HG02970 (cell line): ENCODE measurements around the gene TNFAIP1.
A peak's percentile ranks its signal among the peaks of the same experiment; 100 is the strongest.

ENCODE experiments used
- ATAC-seq: cut with Tn5 transposase; IDR thresholded peaks from one replicate; pipeline ENCODE4 v1.9.1; 2021; ENCODE audit warnings: mild to moderate bottlenecking, moderate library complexity, moderate number of reproducible peaks; ENCODE audit not compliant: unreplicated experiment, low FRiP score

TNFAIP1 gene

GRCh38 chr17:28369684-28370034, 34.1 kb downstream of the TNFAIP1 start:
- ATAC-seq = no peak

GRCh38 chr17:28370035-28370743, 34.6 kb downstream of the TNFAIP1 start, which contains the start of gene VTN:
TSS of gene VTN (minus strand) at chr17:28370307. CDS start at chr17:28370203, 104 bp downstream.
- ATAC-seq = no peak

DNA sequence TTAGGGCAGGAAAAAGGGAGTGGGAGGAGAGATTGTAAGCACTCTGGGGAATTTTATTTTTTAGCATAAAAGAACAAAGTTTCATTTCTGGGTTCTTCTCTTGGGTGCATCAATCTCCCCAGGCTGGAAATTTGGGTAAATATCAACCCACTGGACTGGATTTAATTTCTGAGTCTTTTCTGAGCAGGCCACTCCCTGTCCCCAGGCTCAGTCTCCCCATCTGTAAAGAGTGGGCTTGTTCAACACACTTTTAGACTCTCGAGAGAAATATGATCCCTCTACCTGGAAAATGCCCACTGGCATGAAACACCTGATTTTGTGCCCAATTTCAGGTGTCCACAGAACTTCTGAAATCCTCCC, 35.2 kb downstream of the TNFAIP1 start:
- ATAC-seq = no peak

DNA sequence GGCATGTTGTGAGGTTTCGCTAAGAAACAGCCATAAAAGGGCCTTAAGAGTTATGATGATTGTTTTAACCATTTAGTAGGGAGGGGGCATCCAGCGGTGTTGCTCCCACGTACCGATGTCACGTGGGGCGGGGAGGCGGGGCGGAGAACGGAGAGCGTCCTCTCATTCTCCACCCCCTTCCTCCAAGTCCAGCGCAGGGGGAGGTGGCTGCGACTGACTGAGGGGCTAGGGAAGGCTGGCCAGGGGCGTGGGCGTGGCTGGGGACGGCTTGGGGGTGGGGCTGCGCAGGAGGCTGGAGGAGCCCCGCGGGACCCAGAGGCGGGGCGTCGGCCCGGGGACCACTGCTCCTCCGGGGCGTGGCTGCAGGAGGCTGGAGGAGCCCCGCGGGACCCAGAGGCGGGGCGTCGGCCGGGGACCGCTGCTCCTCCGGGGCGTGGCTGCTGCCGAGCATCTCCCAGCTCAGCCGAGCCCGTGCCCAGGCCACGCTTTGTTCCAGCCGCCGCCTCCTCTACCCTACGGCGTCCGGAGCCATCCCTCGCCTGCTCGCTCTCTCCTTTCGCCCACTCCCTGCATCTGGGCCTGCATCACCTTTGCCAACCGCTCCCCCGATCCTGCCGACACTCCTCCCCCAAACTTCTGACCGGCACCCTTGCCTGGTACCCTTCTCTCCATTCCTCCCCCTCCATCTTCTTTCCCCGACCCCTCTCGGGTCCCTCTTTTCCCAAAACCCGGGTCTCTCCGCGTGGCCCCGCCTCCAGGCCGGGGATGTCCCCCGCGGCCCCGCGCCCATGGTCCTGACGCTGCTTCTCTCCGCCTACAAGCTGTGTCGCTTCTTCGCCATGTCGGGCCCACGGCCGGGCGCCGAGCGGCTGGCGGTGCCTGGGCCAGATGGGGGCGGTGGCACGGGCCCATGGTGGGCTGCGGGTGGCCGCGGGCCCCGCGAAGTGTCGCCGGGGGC, 36.0 kb downstream of the TNFAIP1 start, which contains the start of gene SARM1:
SARM1 (plus strand) TSS at position 450 of the 958 bp plus-strand sequence; CDS start at position 789, 339 bp downstream.
- ATAC-seq = peak; percentile 82

- ATAC-seq = no peak
Measured at GRCh38 chr17:28372203-28372944, 36.8 kb downstream of the TNFAIP1 start.

GRCh38 chr17:28372945-28373274, 37.3 kb downstream of the TNFAIP1 start:
- no peak for ATAC-seq

DNA sequence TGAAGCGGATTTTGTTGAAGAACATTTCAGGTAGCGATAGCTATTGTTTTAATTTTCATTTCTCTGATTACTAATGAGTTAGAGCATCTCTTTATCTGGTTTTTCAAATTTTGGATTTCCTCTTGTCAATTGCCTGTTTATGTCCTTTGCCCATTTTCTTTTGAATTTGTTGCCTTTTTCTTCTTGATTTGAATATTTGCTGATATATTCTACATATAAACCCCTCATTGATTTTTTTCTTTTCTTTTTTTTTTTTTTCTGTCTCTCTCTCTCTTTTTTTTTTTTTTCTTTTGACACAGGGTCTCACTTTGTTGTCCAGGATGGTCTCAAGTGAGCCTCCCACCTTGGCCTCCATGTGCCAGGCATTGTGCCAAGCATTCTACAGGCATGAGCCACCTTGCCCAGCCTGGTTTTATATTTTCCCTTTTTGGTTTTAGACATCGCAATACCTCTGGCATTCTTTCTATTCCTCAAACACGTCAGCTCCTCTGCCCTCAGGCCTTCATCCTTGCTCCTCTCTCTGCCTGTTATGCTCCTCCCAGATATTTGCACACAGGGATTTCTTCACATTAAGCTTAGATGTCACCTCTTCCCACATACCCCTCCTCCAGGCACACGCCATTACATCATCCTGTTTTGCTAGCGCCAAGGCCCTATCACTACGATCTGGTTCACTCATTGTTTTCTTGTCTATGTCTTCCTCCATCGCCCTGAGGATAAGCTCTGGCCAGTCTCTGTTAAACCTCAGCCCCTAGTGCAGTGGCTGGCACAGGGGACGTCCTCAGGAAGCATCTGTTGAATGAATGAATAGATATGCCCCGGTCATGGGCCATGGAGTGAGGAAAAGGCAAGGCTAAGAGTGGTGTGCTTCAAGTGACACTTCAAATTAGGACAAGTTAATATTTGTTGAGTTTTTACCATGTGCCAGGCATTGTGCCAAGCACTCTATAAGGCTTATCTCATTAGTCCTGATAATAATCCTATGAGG, 44.5 kb downstream of the TNFAIP1 start:
- no peak for ATAC-seq

DNA sequence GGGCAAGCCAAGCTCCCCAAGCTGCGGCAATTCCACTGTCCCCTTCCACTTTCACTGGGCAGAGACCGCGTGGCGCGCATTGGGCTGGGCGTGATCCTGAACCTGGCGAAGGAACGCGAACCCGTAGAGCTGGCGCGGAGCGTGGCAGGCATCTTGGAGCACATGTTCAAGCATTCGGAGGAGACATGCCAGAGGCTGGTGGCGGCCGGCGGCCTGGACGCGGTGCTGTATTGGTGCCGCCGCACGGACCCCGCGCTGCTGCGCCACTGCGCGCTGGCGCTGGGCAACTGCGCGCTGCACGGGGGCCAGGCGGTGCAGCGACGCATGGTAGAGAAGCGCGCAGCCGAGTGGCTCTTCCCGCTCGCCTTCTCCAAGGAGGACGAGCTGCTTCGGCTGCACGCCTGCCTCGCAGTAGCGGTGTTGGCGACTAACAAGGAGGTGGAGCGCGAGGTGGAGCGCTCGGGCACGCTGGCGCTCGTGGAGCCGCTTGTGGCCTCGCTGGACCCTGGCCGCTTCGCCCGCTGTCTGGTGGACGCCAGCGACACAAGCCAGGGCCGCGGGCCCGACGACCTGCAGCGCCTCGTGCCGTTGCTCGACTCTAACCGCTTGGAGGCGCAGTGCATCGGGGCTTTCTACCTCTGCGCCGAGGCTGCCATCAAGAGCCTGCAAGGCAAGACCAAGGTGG, 45.7 kb downstream of the TNFAIP1 start:
- no peak for ATAC-seq

DNA sequence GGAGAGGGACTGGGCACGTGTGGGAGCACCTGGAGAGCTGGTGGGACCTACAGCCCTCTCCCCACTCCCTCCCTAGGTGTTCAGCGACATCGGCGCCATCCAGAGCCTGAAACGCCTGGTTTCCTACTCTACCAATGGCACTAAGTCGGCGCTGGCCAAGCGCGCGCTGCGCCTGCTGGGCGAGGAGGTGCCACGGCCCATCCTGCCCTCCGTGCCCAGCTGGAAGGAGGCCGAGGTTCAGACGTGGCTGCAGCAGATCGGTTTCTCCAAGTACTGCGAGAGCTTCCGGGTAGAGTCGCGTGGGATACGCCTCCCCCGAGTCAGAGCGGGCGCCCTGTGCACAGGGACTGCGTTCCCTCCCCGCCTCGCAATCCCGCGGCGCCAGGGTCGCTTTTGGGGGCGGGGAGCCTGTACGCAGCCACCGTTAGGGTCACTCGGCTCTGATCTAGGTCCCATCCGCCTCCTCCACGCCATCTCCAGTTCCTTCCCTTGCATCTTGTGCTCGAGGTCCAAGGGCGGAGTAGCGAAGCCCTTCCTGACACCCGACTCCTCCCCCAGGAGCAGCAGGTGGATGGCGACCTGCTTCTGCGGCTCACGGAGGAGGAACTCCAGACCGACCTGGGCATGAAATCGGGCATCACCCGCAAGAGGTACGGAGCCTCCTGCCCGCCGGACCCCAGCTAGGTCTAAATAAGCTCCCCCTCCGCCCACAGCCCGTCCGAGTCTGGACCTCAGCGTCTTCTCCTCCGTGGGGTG, 48.9 kb downstream of the TNFAIP1 start:
- no peak for ATAC-seq

DNA sequence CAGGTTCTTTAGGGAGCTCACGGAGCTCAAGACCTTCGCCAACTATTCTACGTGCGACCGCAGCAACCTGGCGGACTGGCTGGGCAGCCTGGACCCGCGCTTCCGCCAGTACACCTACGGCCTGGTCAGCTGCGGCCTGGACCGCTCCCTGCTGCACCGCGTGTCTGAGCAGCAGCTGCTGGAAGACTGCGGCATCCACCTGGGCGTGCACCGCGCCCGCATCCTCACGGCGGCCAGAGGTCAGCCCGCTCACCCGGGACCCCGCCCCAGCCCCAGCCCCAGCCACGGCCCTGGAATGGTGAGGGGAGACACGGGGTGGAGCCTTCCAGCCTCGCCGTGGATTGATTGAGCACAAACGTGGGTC, 49.5 kb downstream of the TNFAIP1 start:
- ATAC-seq = no peak

DNA sequence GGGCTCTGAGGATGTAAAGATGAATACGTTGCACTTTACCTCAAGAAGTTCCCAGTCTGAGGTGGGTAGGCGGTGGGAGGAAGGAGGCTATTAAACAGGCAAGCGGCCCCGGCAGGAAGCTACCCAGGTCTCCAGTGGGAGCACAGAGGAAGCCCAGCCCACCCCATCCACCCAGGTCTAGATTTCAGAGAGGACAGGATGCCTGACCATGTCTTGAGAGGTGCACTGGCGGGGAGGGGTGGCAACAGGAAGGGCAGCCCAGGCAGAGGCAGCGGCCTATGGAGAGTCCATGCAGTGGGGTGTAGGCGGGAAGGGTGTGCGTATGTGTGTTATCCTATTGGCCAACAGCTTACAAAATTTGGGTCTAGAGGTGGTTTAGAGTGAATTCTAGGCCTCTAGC, 49.8 kb downstream of the TNFAIP1 start:
- ATAC-seq = no peak

DNA sequence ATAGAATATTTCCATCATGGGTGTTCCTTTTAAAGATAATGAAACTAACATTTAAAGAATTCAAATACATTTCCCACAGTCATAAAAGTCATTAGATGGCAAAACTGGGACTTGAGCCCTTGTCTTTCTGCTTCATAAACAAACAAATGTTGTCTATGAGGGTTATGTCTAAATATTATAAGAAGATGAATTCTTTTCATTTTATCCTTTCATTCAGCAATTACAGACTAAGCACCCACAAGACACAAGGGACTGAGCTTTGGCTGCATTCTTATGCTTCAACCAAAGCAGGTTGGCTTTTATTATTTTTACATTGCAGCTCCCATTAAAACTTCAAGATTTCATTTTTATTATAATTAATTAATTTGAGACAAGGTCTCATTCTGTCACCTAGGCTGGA, 50.8 kb downstream of the TNFAIP1 start:
- no peak for ATAC-seq

- no peak for ATAC-seq
Measured at GRCh38 chr17:28388106-28388505, 52.5 kb downstream of the TNFAIP1 start.

GRCh38 chr17:28390141-28390540, 54.6 kb downstream of the TNFAIP1 start:
- ATAC-seq = no peak

DNA sequence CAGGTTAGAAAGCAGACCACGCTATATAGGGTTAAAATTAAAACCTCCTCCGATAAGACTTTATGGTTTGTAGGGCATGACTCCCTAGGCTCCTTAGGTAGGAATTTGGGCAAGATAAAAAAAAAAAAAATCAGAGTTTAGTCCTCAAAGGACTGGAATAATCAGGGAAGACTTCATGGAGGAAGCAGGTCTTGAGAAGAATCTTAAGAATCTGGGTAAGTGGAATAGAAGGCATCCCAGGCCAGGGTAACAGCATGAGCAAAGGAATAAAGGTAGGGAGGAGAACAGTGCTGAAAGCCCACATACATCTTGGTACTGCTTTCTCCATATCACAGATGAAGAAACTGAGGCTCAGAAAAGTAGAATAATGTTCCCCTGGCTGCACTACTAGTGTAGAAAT, 55.0 kb downstream of the TNFAIP1 start:
- no peak for ATAC-seq

- no peak for ATAC-seq
Measured at GRCh38 chr17:28390984-28391383, 55.4 kb downstream of the TNFAIP1 start.

GRCh38 chr17:28391401-28391800, 55.8 kb downstream of the TNFAIP1 start:
- no peak for ATAC-seq

DNA sequence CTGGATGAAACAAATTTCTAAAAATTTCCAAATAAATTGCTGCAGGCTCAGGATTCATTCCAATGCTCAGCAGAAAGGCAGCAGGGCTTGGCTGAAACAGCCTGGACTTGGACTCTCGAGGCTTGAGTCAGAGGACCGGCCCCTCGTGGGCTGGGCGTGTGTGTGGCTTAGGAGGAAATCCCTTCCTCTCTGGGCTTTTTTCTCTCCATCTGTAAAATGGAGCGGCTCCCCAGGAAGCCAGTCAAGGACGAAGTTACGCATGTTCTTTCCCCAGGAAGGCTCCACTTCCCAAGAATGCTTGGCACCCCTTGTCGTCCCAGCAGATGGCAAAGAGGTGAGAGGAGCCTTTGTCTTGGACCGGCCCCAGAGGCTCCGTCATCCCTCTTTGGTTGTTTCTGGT, 56.9 kb downstream of the TNFAIP1 start:
- ATAC-seq = no peak
